SK-MEL-5 (cell line): ENCODE data around the gene SERINC2. TPM values are rescaled to one million over a fixed set of nuclear protein-coding genes. Genes with fewer than 3 reads are reported as not detected.
"Not testable (repeated sequence)": the region's sequence is repeated elsewhere in the genome, so short reads cannot be mapped to it uniquely, and the experiment has no call there.

Source experiments
- DNase-seq: peaks from one replicate; pipeline ENCODE4 v3.0.0-alpha.2; 2016; ENCODE audit warnings: low read depth, low spot score
- in situ Hi-C: cut with HindIII; loops from 2 replicates; pipeline ENCODE4 v1.10.0; 2016; ENCODE audit warnings: low sequenced_read_pairs, high pct_unique_total_duplicates, low pct_unique_long_range_greater_than_20kb
- total RNA-seq: library from RNA; depleted of rRNA; stranded (reverse); fragments of >200 nt; shearing (Covaris generic); gene quantifications from 2 replicates; pipeline ENCODE4 v1.2.3, GENCODE V29; 2014

SERINC2 gene
- total RNA-seq, 1 experiment from 2014 or later = 6.6 TPM

- in situ Hi-C loops = no loop called here
Measured at GRCh38 chr1:31380181-31380580, 32.8 kb upstream of the SERINC2 start.

GRCh38 chr1:31381394-31382294 lies 31.4 kb upstream of the SERINC2 start:
- no peak for DNase-seq
- in situ Hi-C loops = no loop called here

More at GRCh38 chr1:31380181-31380580, 32.8 kb upstream of the SERINC2 start:
- no peak for DNase-seq

GRCh38 chr1:31382379-31382989 lies 30.5 kb upstream of the SERINC2 start:
- DNase-seq = no peak
- in situ Hi-C loops = no loop called here

- DNase-seq = no peak
- in situ Hi-C loops = no loop called here
Measured at GRCh38 chr1:31383967-31384366, 29.0 kb upstream of the SERINC2 start.

- DNase-seq, in situ Hi-C loops: not testable (repeated sequence)
Measured at GRCh38 chr1:31386576-31387243, 26.3 kb upstream of the SERINC2 start.

GRCh38 chr1:31387612-31388011 lies 25.4 kb upstream of the SERINC2 start:
- no peak for DNase-seq
- in situ Hi-C loops = no loop called here

- DNase-seq = no peak
- in situ Hi-C loops = no loop called here
Measured at GRCh38 chr1:31389616-31390015, 23.4 kb upstream of the SERINC2 start.

- in situ Hi-C loops = no loop called here
- DNase-seq = no peak
Measured at GRCh38 chr1:31390071-31390470, 22.9 kb upstream of the SERINC2 start.

GRCh38 chr1:31393463-31393862 lies 19.6 kb upstream of the SERINC2 start:
- in situ Hi-C loops = no loop called here
- DNase-seq = no peak

- in situ Hi-C loops = no loop called here
- peak; percentile 84 for DNase-seq
Measured at GRCh38 chr1:31394584-31395193, 18.3 kb upstream of the SERINC2 start.

GRCh38 chr1:31396633-31397351 lies 16.2 kb upstream of the SERINC2 start:
- no peak for DNase-seq
- in situ Hi-C loops = no loop called here

- in situ Hi-C loops = no loop called here
- no peak for DNase-seq
Measured at GRCh38 chr1:31397360-31398095, 15.5 kb upstream of the SERINC2 start.

GRCh38 chr1:31398246-31398645 lies 14.8 kb upstream of the SERINC2 start:
- in situ Hi-C loops = no loop called here
- DNase-seq = no peak

- in situ Hi-C loops = no loop called here
- no peak for DNase-seq
Measured at GRCh38 chr1:31399976-31400375, 13.0 kb upstream of the SERINC2 start.

GRCh38 chr1:31400393-31400792 lies 12.6 kb upstream of the SERINC2 start:
- DNase-seq = no peak
- in situ Hi-C loops = no loop called here

GRCh38 chr1:31401241-31401640 lies 11.8 kb upstream of the SERINC2 start:
- in situ Hi-C loops = no loop called here
- DNase-seq = no peak
